SU-DHL-6 (cell line): ENCODE data around the gene NCAPG2.

Experiments
- CTCF ChIP-seq: fragments of 200-600 bp; sonication (generic); IDR thresholded peaks from one replicate; pipeline ENCODE4 v1.5.1; 2017; ENCODE audit warnings: antibody characterized with exemption, mild to moderate bottlenecking, low read length, moderate library complexity; ENCODE audit not compliant: insufficient read depth, poor library complexity, severe bottlenecking
- EZH2phosphoT487 ChIP-seq: fragments of 200-600 bp; sonication (generic), shearing (Covaris generic); conservative IDR thresholded peaks from 2 replicates; pipeline ENCODE4 v1.6.1; 2018; ENCODE audit warnings: mild to moderate bottlenecking, antibody characterized with exemption, low read length, moderate library complexity, mixed read lengths

- no peak for TF ChIP-seq CTCF
- TF ChIP-seq EZH2phosphoT487 = no peak
These were observed 31.6 kb downstream of the NCAPG2 start for GRCh38 chr7:158672975-158673374.
